ENCODE results near the gene MBNL3.
"Not testable (repeated sequence)": the region's sequence is repeated elsewhere in the genome, so short reads cannot be mapped to it uniquely, and the experiment has no call there.

Gene MBNL3

GRCh38 chrX:132367984-132368383, 120.9 kb downstream of the MBNL3 start:
- no peak for DNase-seq

- no peak for DNase-seq
These were observed 121.5 kb downstream of the MBNL3 start for GRCh38 chrX:132367314-132367713.

DNA sequence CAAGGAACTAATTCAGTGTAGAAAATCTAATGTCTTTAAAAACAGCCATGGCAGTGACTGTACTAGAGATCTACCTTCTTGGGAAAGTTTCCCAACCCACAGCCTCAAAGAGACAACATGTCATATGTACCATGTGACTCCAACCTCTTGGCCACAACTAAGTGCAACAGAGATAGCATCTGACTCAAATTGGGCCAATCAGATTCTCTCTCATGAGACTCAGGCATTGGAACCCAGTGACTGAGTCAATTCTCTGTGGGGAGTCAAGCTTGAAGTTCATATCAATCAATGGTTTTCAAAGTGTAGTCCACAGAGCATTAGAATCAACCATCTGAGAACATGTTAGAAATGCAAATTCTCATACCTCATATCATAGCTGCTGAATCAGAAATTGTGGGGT, 123.3 kb downstream of the MBNL3 start:
- no peak for DNase-seq

DNA sequence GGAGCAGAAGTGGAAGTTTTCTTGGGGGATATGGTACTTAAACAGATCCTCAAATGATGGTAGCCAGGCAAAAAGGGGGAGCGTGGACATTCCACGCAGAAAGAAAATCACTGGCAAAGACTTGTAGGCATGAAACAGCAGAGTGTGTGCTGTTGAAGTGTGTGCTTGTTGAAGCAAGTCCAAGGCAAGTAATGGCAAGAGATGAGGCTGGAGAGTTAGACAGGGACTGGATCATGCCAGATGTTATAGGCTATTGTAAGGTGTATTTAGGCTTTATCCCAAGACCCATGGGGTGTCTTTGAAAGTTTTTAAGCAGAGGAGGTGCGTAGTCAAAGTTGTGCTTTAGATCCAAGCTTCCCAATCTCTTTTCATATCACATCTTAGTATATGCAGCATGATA, 124.5 kb downstream of the MBNL3 start:
- no peak for DNase-seq

GRCh38 chrX:132353430-132353829, 135.4 kb downstream of the MBNL3 start:
- DNase-seq: no peak

DNA sequence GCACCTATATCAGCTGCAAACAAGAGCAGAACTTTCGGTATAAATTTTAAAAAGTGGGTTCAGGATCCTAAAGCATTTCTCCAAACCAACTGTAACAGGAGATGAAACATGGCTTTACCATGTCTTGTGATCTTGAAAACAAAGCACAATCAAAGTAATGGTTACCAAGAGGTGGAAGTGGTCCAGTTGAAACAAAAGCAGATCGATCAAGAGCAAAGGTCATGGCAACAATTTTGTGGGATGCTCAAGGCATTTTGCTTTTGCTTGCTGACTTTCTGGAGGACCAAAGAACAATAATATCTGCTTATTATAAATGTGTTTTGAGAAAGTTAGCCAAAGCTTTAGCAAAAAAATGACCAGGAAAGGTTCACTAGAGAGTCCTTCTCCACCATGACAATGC, 152.7 kb downstream of the MBNL3 start:
- no peak for DNase-seq

- DNase-seq: no peak
These were observed 155.5 kb downstream of the MBNL3 start for GRCh38 chrX:132333351-132333750.

GRCh38 chrX:132331532-132331931, 157.3 kb downstream of the MBNL3 start:
- no peak for DNase-seq

DNA sequence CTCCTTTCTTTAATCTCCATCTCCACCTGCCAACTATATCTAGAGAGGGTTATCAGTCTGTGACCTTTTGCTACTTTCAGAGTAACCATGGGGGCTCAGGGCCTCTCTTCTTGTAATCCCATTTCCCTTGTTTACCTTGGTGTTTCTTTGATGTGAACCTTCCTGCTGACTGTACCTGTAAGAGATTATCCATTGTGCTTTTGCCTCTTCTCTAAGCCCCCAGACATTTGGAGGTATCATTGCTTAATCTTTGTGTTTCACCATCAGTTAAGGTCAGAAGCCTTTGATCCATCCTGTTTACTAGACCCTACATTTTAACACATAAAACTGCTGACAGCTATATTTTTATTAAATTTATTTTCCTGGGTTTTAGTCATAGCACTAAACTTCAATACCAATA, 157.8 kb downstream of the MBNL3 start:
- DNase-seq: no peak

GRCh38 chrX:132330156-132330729, 158.6 kb downstream of the MBNL3 start:
- DNase-seq: no peak

- DNase-seq: not testable (repeated sequence)
These were observed 161.9 kb downstream of the MBNL3 start for GRCh38 chrX:132326960-132327359.
